NCI-H748 treated with DMSO at 0.1 percent for 48 hours (cell line): Measurements from ENCODE around the gene PLXNB1.
"Not testable (repeated sequence)": the region's sequence is repeated elsewhere in the genome, so short reads cannot be mapped to it uniquely, and the experiment has no call there.

ENCODE experiments used
- DNase-seq: peaks from one replicate; lab custom pipeline; 2025; lab: John Stamatoyannopoulos, UW

PLXNB1 gene, protein sequence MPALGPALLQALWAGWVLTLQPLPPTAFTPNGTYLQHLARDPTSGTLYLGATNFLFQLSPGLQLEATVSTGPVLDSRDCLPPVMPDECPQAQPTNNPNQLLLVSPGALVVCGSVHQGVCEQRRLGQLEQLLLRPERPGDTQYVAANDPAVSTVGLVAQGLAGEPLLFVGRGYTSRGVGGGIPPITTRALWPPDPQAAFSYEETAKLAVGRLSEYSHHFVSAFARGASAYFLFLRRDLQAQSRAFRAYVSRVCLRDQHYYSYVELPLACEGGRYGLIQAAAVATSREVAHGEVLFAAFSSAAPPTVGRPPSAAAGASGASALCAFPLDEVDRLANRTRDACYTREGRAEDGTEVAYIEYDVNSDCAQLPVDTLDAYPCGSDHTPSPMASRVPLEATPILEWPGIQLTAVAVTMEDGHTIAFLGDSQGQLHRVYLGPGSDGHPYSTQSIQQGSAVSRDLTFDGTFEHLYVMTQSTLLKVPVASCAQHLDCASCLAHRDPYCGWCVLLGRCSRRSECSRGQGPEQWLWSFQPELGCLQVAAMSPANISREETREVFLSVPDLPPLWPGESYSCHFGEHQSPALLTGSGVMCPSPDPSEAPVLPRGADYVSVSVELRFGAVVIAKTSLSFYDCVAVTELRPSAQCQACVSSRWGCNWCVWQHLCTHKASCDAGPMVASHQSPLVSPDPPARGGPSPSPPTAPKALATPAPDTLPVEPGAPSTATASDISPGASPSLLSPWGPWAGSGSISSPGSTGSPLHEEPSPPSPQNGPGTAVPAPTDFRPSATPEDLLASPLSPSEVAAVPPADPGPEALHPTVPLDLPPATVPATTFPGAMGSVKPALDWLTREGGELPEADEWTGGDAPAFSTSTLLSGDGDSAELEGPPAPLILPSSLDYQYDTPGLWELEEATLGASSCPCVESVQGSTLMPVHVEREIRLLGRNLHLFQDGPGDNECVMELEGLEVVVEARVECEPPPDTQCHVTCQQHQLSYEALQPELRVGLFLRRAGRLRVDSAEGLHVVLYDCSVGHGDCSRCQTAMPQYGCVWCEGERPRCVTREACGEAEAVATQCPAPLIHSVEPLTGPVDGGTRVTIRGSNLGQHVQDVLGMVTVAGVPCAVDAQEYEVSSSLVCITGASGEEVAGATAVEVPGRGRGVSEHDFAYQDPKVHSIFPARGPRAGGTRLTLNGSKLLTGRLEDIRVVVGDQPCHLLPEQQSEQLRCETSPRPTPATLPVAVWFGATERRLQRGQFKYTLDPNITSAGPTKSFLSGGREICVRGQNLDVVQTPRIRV (N-terminal part only)

DNA sequence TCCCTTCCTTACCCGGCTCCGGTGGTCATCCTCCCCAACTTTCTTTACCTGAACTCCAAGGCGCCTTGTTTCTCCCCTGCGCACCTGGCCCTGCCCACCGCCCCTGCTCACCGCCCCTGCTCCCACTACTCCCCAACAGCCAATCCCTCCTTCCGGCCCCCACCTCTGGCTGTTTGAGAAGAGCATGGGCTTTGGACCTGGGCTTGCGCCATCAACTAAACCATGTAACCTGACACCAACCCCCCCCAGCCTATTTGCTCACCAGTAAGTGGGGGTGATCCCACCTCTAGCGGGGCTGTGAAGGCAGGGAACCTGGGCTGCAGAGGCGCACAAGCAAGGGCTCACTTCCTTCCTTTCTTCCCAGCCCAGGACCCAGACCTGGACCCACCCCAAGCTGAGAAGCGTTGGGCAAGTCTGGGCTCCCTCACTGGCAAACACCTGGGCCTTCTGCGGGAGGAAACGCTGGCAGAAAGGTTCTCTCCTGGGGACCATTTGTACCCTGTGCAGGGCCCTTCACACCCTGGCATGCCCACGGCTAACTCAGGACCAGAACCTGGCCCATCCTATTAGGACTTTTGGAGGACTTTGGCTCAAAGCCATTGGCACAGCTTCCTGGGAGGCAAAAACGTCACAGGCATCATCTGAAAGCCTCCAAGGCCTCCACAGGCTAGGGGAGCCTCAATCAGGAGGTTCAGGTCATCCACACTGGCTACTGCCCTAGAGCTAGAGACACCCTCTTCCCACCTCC is at the start of gene PLXNB1:
TSS of gene PLXNB1 (minus strand) at position 127 of the 748 bp plus-strand sequence. CDS start 5,475 bp downstream, outside the sequence.
- peak; percentile 70 for DNase-seq

DNA sequence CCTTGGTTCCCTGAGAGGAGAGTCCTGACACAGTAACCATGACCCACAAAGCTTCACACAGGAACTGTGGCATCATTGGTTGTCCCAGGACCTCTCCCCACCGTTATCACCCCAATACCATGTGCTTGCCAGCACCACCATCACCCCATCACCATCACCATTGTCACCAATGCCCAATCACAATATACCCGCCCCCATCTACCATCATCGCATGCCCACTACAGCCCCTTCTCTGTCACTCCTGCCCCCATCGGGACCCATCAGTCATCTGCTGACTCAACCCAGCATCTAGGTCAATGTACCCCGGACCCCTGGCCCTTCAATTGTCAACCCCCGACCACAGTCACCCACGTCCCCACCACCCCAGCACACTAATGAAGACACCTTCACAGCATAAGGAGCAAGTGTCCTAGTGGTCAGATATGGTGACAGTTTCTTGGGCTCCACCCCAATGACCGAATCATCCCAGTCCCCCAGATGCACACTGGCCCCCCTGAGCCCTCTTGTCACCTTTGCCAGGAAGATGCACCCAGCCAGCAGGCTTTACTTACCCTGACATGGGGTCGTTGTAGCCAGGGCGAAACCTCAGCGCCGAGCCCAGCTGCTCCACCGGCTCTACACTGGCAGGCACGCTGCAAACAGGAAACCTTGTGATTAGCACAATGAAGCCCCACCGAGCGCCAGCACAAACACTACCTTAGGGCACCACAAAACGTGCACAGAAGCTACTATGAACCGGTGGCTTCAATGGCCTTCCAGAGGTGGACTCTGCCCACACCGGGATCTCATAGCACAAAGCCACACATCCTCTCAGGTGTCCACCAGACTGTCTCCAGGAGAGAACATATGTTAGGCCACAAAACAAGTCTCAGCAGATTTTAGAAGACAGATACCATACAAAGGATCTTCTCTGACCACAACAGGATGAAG is 49.0 kb upstream of the PLXNB1 start:
- DNase-seq: no peak

DNA sequence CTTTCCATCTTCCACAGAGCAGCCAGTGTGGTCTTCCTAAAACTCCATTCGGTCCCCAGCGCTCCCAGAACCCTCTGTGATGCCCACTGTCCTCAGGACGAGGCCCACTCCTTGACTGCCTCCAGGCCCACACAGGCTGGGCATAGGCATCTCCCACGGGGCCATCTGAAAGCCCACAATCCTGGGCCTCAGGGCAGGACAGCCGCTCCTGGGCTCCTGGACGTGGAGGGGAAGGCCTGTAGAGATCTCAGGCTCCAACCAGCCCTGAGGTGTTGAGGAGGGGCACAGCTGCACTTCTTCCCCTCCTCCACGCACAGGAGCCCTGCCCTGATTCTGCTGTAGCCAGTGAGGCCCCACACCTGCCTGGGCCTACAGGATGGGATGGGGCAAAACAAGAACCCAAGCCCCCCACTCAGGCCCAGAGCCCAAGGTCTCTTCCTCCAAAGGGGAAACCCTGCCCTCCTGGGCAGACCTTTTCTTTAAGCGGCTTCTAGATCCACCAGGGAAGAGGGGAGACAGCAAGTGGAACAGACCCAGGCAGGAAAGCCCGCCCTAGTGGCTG is 48.2 kb upstream of the PLXNB1 start:
- no peak for DNase-seq

DNA sequence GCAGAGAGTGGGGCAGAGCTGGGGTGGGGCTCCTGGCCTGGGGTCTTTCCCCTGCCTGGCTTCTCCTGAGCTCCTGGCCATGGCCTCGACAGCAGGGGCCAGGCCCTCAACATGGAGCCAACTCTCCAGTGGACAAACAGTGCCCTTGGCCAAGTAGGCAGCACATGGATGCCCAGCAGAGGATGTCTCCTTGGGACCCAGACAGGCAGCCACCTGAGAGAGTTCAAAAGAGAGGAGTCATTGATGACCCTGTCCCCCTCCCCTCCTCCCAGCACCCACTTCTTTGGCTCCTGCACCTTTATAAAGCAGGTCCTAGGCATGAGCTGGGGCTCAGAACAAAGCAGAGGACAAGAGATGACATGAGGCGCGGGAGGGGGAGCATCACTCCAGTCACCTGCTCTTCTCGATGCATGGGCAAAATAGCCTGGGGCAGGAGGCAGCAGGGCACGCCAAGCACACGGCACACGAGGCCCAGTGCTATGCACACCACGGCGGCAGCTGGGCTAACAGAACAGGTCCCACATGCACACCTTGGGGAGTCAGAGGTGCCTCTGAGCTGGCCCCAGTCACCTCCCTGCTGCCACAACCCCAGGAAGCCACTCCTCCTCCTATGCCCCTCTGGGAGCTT is 46.7 kb upstream of the PLXNB1 start:
- DNase-seq: no peak

DNA sequence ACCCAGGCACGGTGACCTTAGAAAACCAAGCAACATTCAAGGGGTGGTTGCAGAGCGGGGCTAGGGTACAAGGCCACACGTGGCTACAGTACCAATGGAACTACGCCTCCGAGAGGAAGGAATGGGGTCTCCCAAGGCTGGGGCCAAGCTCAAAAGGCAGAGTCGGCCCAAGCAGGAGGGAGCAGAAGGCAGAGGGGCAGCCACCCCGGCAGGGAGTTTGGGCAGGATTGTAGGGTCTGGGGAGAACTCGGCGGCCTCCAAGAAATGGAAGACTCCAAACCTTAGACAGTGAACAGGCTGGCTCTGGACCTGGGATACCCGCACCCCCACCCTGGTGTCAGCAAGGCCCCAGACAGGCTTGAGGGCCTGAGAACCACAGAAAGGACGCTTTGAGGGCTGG is 45.3 kb upstream of the PLXNB1 start:
- no peak for DNase-seq

DNA sequence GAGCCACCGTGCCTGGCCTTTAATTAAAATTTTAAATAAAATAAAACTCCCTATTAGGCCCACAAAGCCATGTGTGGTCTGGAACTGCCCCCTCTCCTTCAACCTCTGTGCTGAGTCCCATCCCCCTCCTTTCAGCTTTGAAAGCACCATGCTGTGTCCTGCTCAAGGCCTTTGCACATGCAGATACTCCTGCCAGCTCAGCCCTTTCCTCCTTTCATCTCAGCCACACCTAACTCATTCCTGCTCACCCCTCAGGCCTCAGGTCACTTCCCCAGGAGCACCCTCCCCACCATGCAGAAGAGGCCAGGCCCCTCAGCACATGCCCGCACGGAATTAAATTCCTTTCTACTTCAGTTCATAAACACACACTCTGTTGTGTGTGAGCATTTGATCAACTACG is 44.7 kb upstream of the PLXNB1 start:
- no peak for DNase-seq

DNA sequence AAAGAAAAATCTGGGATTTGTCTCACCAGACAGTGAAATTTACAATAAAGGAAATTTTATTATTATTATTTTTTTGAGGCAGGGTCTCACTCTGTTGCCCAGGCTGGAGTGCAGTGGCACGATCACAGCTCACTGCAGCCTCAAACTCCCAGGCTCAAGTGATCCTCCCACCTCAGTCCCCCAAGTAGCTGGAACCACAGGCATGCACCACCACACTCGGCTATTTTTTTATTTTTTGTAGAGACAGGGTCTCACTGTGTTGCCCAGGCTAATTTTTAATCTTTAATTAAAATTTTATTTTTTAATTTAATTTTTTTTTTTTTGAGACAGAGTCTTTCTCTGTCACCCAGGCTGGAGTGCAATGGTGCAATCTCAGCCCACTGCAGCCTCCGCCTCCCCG is 44.1 kb upstream of the PLXNB1 start:
- DNase-seq: not testable (repeated sequence)

DNA sequence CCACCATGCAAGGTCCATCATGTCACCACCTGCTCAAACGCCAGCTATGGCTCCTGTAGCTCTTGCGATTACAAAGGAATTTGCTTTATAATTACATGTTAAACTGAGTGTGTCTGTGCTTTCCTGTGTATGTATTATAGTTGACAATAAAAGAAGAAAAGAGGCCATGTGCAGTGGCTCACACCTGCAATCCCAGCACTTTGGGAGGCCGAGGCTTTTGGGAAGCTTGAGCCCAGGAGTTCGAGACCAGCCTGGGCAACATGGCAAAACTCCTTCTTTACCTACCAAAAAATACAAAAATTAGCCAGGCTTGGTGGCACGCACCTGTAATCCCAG is 43.7 kb upstream of the PLXNB1 start:
- no peak for DNase-seq

DNA sequence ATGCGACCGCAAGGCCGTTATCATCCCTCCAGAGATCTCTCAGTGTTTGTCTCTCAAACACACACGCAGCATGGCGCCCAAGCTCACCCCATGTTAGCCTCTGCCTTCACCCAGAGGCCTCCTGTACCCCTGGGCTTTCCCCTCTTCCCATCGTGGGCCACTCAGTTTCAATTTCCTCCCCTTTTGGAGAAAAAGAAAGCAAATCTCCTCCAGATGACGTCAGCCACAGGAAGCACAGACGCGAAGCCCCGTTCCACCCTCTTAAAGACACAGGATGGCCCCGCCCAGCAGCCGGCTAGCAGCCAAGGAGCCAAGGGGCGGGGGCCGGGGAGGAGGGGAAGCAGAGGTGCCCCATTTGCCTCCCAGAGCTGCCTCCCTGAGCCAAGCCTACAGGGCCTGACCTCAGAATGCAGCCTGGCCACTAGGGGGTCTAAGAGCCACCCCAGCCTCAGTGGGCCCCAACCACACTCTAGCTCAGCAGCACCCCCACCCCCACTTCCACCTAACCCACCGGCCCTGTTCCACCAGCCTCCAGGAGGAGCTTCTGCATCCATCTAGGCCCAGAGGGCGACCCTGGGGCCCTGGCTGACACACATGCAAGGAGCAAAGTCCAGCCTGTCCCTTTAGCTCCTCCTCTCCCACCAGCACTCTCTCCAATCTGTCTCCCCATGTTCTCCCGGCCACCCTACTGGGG is 43.2 kb upstream of the PLXNB1 start:
- peak; percentile 24 for DNase-seq

DNA sequence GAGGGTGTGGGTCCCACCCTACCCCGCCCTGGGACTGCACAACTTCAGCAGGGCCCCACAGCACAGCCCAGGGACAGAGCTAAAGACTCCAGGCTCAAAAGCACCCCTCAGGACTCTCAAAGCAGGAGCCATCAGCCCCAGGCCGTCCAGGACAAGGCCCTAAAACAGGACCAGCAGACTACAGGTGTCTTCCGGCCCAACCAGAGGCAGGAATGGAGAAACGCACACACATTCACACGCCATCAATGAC is 42.7 kb upstream of the PLXNB1 start:
- DNase-seq: no peak

DNA sequence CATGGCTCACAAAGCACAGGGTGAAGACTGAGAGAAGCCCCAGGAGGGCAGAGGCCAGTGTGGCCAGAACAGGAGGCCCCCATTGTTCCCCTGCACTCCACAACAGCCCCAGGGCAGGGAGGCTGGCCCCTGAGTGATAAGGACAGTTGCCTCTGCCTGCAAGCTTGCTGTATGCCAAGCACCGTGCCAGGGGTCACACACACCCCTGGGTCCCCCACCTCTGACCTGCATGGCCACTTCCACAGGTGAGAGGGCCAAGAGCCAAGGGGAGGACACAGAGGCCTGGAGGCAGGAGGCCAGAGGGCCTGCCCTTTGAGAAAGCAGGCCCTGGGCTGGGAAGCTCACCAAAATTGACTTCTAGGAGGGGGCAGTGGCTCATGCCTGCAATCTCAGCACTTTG is 40.4 kb upstream of the PLXNB1 start:
- DNase-seq: no peak

DNA sequence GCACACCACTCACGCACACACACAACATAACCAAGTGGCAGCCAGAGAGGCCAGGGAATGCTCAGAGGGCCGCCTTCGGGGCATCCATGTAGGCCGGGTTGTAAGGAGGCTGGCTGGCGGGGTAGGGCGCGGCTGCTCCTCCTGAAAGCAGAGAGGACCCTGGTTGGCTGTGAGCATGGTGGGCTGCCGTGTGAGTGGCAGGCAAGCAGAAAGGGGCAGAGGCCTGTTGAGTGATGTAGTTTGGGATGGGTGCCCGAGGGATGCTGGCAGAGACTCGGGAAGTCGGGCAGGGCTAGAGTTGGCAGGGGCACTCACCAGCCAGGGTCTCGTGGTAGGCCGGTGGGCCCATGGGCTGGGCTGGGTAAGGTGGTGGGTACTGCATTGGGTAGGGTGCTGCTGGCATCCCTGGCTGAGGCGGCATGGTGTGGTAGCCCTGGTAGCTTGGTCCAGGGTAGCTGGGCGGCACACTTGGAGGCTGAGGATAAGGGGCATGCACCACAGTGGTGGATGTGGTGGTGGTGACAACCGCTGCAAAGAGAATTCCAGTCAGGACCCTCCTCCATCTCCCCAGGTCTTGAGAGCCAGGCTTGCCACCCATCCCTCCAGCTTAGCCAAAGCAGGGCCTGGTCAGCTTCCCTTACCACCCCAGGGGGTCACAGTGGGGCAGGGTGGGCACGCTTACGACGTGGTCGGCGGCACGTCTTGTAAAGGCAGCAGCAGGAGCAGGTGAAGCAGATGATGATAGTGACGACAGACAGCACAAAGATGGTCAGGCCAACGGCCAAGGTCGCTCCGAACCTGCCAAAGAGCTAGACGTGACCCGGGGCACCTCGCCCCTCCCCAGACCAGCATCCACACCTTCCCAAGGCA is 39.4 kb upstream of the PLXNB1 start:
- no peak for DNase-seq

DNA sequence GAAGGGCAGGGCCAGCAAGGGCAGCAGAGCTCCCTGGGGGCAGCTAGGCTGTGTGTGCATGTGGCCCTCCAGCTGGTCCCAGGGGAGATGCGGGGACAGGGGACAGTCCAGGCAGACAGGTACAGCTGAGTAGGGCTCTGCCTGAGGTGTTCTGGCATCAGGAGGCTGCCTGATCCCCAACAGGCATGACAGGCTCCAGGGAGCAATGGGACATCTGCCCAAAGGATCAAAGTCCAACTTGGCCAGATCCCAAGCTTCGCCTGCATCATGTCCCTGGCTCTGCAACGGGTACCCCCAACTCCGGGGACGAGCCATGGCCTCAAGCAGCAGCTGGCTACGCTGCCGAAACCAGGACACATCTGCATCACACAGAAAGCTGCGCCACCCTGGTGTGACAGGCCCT is 38.4 kb upstream of the PLXNB1 start:
- no peak for DNase-seq

DNA sequence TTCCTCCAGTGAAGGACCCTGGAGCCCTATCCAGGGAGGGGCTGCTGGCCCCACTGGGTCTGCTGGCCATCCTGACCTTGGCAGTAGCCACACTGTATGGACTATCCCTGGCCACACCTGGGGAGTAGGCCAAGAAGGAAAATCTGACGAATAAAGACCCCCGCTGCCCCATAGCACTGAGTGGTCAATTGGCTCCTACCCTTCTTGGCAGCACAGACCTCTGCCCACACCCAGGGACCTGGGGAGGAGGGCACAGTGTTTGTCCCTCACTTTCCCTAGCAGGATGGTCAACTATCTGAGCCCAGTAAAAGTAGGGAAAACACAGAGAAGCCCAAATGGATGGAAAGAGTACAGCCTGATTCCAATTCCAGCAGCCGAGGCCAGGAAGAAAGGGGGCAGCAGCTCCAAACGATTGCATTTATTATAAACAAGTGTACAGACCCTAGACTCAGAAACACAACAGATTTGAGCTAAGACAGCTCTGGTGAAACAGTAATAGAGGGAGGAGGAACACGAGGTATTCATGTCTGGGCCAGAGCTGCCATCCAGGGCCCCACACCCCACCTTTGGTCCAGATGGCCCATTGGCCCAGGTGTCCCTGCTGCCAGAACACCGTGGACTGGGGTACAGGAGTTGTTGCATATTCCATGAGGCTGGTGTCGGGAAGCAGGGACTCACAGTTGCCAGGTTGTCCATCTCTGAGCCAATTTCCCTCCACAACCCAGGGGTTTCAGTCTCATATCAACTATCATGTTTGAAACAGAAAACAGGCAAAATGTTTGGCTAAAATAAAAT is 37.8 kb upstream of the PLXNB1 start:
- DNase-seq: no peak

DNA sequence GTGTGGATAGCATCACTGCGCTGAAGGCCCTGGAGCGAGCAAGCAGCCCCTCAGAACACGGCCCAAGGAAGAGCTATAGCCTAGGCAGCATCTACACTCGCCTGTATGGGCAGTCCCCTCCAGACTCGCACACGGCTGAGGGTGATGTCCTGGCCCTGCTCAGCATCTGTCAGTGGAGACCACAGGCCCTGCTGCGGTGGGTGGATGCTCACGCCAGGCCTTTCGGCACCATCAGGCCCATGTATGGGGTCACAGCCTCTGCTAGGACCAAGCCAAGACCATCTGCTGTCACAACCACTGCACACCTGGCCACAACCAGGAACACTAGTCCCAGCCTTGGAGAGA is 37.2 kb upstream of the PLXNB1 start:
- DNase-seq: no peak

DNA sequence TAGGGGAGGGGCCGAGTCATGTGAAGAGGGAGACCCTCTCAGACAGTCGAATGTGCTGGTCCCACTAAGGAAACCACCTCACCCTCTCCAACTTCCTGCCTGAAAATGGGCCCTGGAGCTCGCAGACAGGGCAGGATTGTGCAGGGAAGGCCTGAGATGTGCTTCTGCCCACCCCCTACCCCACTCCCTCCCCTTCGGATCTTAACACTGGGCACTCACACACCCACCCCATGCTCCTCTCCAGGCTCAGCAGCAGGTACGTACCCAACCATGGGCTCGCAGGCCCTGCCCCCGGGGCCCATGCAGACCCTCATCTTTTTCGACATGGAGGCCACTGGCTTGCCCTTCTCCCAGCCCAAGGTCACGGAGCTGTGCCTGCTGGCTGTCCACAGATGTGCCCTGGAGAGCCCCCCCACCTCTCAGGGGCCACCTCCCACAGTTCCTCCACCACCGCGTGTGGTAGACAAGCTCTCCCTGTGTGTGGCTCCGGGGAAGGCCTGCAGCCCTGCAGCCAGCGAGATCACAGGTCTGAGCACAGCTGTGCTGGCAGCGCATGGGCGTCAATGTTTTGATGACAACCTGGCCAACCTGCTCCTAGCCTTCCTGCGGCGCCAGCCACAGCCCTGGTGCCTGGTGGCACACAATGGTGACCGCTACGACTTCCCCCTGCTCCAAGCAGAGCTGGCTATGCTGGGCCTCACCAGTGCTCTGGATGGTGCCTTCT is 36.7 kb upstream of the PLXNB1 start:
- DNase-seq: no peak
